IMR-90 (cell line): ENCODE measurements around the gene AUTS2. TPM values are rescaled to one million over a fixed set of nuclear protein-coding genes. Genes with fewer than 3 reads are reported as not detected.

ENCODE experiments used
- ATAC-seq: fragments of 200-7000 bp; cut with Tn5 transposase; 2 replicates; pipeline ENCODE4 v1.9.1; 2020; ENCODE audit warnings: low read depth, mild to moderate bottlenecking, moderate library complexity
- BruUV-seq: library from RNA; stranded (reverse); fragments of 400-500 nt; replicated peaks from 2 replicates; lab custom pipeline; 2021; lab: Mats Ljungman, UMichigan
- CTCF ChIA-PET: fragments of 300-600 bp; formaldehyde crosslinking; extraction: SDS; loops from one replicate; lab custom pipeline; 2021; ENCODE audit warnings: antibody characterized with exemption; lab: Yijun Ruan, JAX
- POLR2A ChIA-PET: fragments of 300-600 bp; sonication (Branson Sonifier 250); formaldehyde crosslinking; loops from one replicate; lab custom pipeline; 2022; ENCODE audit warnings: antibody characterized with exemption; ENCODE audit not compliant: unreplicated experiment; lab: Charles Lee
- DNase-seq: peaks from one replicate; pipeline ENCODE4 v3.0.0; 2013
- H2AFZ ChIP-seq: replicated peaks from 2 replicates; pipeline ENCODE3; 2013; ENCODE audit warnings: low read length, mild to moderate bottlenecking; ENCODE audit not compliant: poor library complexity
- H2AK5ac ChIP-seq: 2 replicates; pipeline ENCODE4 v1.6.1; 2013; ENCODE audit warnings: low read depth, low read length, inconsistent platforms
- H2AK9ac ChIP-seq: replicated peaks from 2 replicates; pipeline ENCODE3; 2013; ENCODE audit warnings: mild to moderate bottlenecking, low read depth, low read length, moderate library complexity; ENCODE audit not compliant: poor library complexity
- H2BK120ac ChIP-seq: 2 replicates; pipeline ENCODE4 v1.6.1; 2013; ENCODE audit warnings: low read depth, low read length, inconsistent platforms
- H2BK15ac ChIP-seq: 3 replicates; pipeline ENCODE4 v1.6.1; 2013; ENCODE audit warnings: low read depth, low read length, inconsistent platforms
- H2BK20ac ChIP-seq: 2 replicates; pipeline ENCODE4 v1.6.1; 2013; ENCODE audit warnings: low read depth, mild to moderate bottlenecking, inconsistent platforms, low read length, moderate library complexity
- H2BK5ac ChIP-seq: 2 replicates; pipeline ENCODE4 v1.6.1; 2013; ENCODE audit warnings: mild to moderate bottlenecking, low read depth, low read length, inconsistent platforms; ENCODE audit not compliant: poor library complexity, severe bottlenecking
- H3K14ac ChIP-seq: replicated peaks from 2 replicates; pipeline ENCODE4 v1.6.1; 2013; ENCODE audit warnings: low read depth, low read length, inconsistent platforms
- H3K18ac ChIP-seq: 2 replicates; pipeline ENCODE4 v1.6.1; 2013; ENCODE audit warnings: low read depth, low read length, control low read depth
- H3K23ac ChIP-seq: 2 replicates; pipeline ENCODE4 v1.6.1; 2013; ENCODE audit warnings: low read depth, low read length, inconsistent platforms
- H3K27ac ChIP-seq: 2 replicates; pipeline ENCODE4 v1.5.1; 2013; ENCODE audit warnings: mild to moderate bottlenecking, control low read depth, low read length; ENCODE audit not compliant: insufficient read depth
- H3K27me3 ChIP-seq: 2 replicates; pipeline ENCODE4 v1.6.1; 2013; ENCODE audit warnings: low read length; ENCODE audit not compliant: control insufficient read depth, insufficient read depth
- H3K36me3 ChIP-seq: 2 replicates; pipeline ENCODE4 v1.6.1; 2013; ENCODE audit warnings: low read length, mixed read lengths; ENCODE audit not compliant: control insufficient read depth, insufficient read depth
- H3K4ac ChIP-seq: 2 replicates; pipeline ENCODE4 v1.6.1; 2013; ENCODE audit warnings: low read depth, low read length, inconsistent platforms
- H3K4me1 ChIP-seq: 2 replicates; pipeline ENCODE4 v1.6.1; 2013; ENCODE audit warnings: low read length, mixed read lengths; ENCODE audit not compliant: control insufficient read depth, insufficient read depth
- H3K4me2 ChIP-seq: 2 replicates; pipeline ENCODE4 v1.6.1; 2013; ENCODE audit warnings: low read depth, mild to moderate bottlenecking, control low read depth, low read length, moderate library complexity
- H3K4me3 ChIP-seq: 2 replicates; pipeline ENCODE4 v1.5.1; 2013; ENCODE audit warnings: low read depth, mild to moderate bottlenecking, control low read depth, low read length, moderate library complexity; ENCODE audit not compliant: insufficient read depth
- H3K56ac ChIP-seq: 2 replicates; pipeline ENCODE4 v1.6.1; 2013; ENCODE audit warnings: low read length, inconsistent platforms; ENCODE audit not compliant: insufficient read depth; ENCODE audit errors: extremely low read depth
- H3K79me1 ChIP-seq, 2 experiments: 2 replicates each; pipeline ENCODE4 v1.6.1; 2013; ENCODE audit warnings: low read length in 2 of 2, inconsistent platforms in 1 of 2, low read depth in 1 of 2
- H3K9ac ChIP-seq: 2 replicates; pipeline ENCODE4 v1.6.1; 2013; ENCODE audit warnings: low read depth, low read length, control low read depth
- H3K9me1 ChIP-seq: 2 replicates; pipeline ENCODE4 v1.6.1; 2013; ENCODE audit warnings: low read length, inconsistent platforms; ENCODE audit not compliant: insufficient read depth
- H3K9me3 ChIP-seq: 2 replicates; pipeline ENCODE4 v1.6.1; 2013; ENCODE audit warnings: low read length; ENCODE audit not compliant: control insufficient read depth, insufficient read depth
- H4K20me1 ChIP-seq: 2 replicates; pipeline ENCODE4 v1.6.1; 2013; ENCODE audit warnings: low read length, inconsistent platforms; ENCODE audit not compliant: insufficient read depth
- H4K5ac ChIP-seq: 2 replicates; pipeline ENCODE4 v1.6.1; 2013; ENCODE audit warnings: mild to moderate bottlenecking, low read depth, low read length, control low read depth
- H4K8ac ChIP-seq, 2 experiments: 2 replicates each; pipeline ENCODE4 v1.6.1; 2013; ENCODE audit warnings: low read depth in 2 of 2, low read length in 2 of 2, control low read depth in 1 of 2, inconsistent platforms in 1 of 2
- H4K91ac ChIP-seq: 2 replicates; pipeline ENCODE4 v1.6.1; 2013; ENCODE audit warnings: low read depth, low read length, inconsistent platforms; ENCODE audit not compliant: insufficient read depth
- BHLHE40 ChIP-seq: fragments of 150-350 bp; IDR thresholded peaks from 2 replicates; pipeline ENCODE4 v1.6.1; 2016; ENCODE audit warnings: mild to moderate bottlenecking, low read depth, low read length
- CEBPB ChIP-seq: IDR thresholded peaks from 2 replicates; pipeline ENCODE4 v1.6.1; 2012; ENCODE audit warnings: low read depth, low read length, improper control_type of control experiment
- NFE2L2 ChIP-seq: fragments of 150-350 bp; IDR thresholded peaks from 2 replicates; pipeline ENCODE4 v1.6.1; 2016; ENCODE audit warnings: low read depth, mild to moderate bottlenecking, low read length
- WGBS, 2 experiments: methylation state at CpG; one replicate each; pipeline versions ENCODE4 v1.1.5 to v1.1.7; 2013; ENCODE audit warnings: missing lambda C conversion rate in 2 of 2; ENCODE audit not compliant: insufficient read length in 1 of 2; ENCODE audit errors: extremely low coverage in 2 of 2; 5-methylcytosine and 5-hydroxymethylcytosine counted together
- dilution Hi-C: fragments of 300-500 bp; cut with HindIII; formaldehyde crosslinking; loops from one replicate; pipeline ENCODE4 v1.14.3; 2018; ENCODE audit warnings: low sequenced_read_pairs; ENCODE audit not compliant: unreplicated experiment
- in situ Hi-C: fragments of 300-500 bp; cut with MboI; formaldehyde crosslinking; loops from 3 replicates; pipeline ENCODE4 v1.14.3; 2019; ENCODE audit warnings: low sequenced_read_pairs, inconsistent platforms, mixed read lengths
- intact Hi-C: fragments of 100-400 bp; cut with micrococcal nuclease; formaldehyde crosslinking; loops from 2 replicates; pipeline ENCODE4 v1.10.0; 2022
- polyA plus RNA-seq, 3 experiments: library from polyadenylated mRNA; depleted of rRNA; stranded (reverse); fragments of >200 nt; gene quantifications; 2 replicates each; pipeline ENCODE4 v1.2.3, GENCODE V29; 2012; ENCODE audit warnings: low replicate concordance in 1 of 3
- total RNA-seq: library from RNA; depleted of rRNA; stranded (reverse); fragments of >200 nt; gene quantifications from 2 replicates; pipeline ENCODE4 v1.2.3, GENCODE V29; 2012
- TF ChIP-seq, protein P1 (sequence below): conservative IDR thresholded peaks from 2 replicates; pipeline ENCODE4 v1.5.1; 2012; ENCODE audit warnings: mild to moderate bottlenecking, low read depth, low read length, improper control_type of control experiment
- TF ChIP-seq, protein P2 (sequence below): fragments of 150-350 bp; IDR thresholded peaks from 2 replicates; pipeline ENCODE4 v1.6.1; 2016; ENCODE audit warnings: low read depth, mild to moderate bottlenecking, low read length, moderate library complexity, borderline replicate concordance

Gene AUTS2
- total and polyA plus RNA-seq, 2 of the 4 experiments (the other 2 are of a cell fraction) = 0.90 to 3.0 TPM

DNA sequence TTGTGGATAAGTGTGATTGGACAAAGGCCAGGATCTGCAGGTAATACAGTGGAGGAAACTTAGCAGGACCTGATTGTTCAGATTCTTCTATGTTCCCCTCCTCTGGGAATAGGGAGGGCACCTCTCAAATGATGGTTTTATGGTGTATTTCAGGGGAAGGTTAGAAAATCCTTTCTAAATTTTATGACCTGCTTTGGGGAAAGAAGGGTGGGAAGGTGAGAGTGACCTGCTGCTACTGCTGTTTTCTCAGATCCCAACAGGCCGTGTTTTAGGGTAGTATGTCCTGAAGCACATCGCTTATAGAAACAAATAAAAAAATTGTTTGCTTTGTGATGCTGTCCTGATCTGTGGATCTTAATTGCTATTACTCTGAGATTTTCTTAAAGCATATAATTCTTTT lies 1129.6 kb downstream of the AUTS2 start:
- dilution Hi-C loops (no loop called here), intact Hi-C loops (no loop called here), in situ Hi-C loops (no loop called here)
- peaks cover 2 to 13% of the 10 kb centered on the region in 2 experiments; a peak in 1 of 4 replicates for H3K79me1 ChIP-seq
- H3K9ac ChIP-seq = no peak overlapping the region
- H3K4me2 ChIP-seq = no peak overlapping the region
- no peak overlapping the region for H3K23ac ChIP-seq
- no peaks in the 10 kb centered on the region for H3K9me3 ChIP-seq
- no peak overlapping the region for H3K18ac ChIP-seq
- H2AK9ac ChIP-seq = no peak overlapping the region
- POLR2A ChIA-PET = no interaction called here
- H3K27ac ChIP-seq = no peak overlapping the region
- ATAC-seq (no peak), DNase-seq (no peak)
- no peaks in the 10 kb centered on the region for H3K36me3 ChIP-seq
- no peak overlapping the region for H4K8ac ChIP-seq
- H3K4ac ChIP-seq = no peak overlapping the region
- CTCF ChIA-PET = interaction anchor here (0.7 kb wide), 1 partner anchor 187 kb away, joined by 5 read pairs; no protein-coding TSS in a partner anchor
- no peak overlapping the region for H2BK5ac ChIP-seq
- H4K5ac ChIP-seq = no peak overlapping the region
- H3K14ac ChIP-seq = no peak overlapping the region
- H3K4me1 ChIP-seq = peaks cover 2% of the 10 kb centered on the region
- BruUV-seq = no TSS peak
- H3K56ac ChIP-seq = no peak overlapping the region
- TF ChIP-seq, protein P1, sequence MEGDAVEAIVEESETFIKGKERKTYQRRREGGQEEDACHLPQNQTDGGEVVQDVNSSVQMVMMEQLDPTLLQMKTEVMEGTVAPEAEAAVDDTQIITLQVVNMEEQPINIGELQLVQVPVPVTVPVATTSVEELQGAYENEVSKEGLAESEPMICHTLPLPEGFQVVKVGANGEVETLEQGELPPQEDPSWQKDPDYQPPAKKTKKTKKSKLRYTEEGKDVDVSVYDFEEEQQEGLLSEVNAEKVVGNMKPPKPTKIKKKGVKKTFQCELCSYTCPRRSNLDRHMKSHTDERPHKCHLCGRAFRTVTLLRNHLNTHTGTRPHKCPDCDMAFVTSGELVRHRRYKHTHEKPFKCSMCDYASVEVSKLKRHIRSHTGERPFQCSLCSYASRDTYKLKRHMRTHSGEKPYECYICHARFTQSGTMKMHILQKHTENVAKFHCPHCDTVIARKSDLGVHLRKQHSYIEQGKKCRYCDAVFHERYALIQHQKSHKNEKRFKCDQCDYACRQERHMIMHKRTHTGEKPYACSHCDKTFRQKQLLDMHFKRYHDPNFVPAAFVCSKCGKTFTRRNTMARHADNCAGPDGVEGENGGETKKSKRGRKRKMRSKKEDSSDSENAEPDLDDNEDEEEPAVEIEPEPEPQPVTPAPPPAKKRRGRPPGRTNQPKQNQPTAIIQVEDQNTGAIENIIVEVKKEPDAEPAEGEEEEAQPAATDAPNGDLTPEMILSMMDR = no peak
- TF ChIP-seq CEBPB (no peak), NFE2L2 (no peak), BHLHE40 (no peak)
- TF ChIP-seq, protein P2, sequence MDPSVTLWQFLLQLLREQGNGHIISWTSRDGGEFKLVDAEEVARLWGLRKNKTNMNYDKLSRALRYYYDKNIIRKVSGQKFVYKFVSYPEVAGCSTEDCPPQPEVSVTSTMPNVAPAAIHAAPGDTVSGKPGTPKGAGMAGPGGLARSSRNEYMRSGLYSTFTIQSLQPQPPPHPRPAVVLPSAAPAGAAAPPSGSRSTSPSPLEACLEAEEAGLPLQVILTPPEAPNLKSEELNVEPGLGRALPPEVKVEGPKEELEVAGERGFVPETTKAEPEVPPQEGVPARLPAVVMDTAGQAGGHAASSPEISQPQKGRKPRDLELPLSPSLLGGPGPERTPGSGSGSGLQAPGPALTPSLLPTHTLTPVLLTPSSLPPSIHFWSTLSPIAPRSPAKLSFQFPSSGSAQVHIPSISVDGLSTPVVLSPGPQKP = no peak
- no peak overlapping the region for H2BK15ac ChIP-seq
- no peak overlapping the region for H4K91ac ChIP-seq
- no peak overlapping the region for H3K4me3 ChIP-seq
- H3K9me1 ChIP-seq = peaks cover 3% of the 10 kb centered on the region; the same call in 1 of the 2 replicates
- no CpG with 5 or more reads among the region's 2 CpGs for WGBS, 2 experiments
- no peak overlapping the region for H2BK20ac ChIP-seq
- H2AK5ac ChIP-seq = no peak overlapping the region
- H4K20me1 ChIP-seq = no peaks in the 10 kb centered on the region
- H2BK120ac ChIP-seq = no peak overlapping the region
- H2AFZ ChIP-seq = no peak overlapping the region
- H3K27me3 ChIP-seq = no peaks in the 10 kb centered on the region
